Sigmoid colon (tissue), 4 donors: ENCODE results near the gene CBLIF.

Source experiments
- CTCF ChIP-seq, 4 experiments: fragments of 450-650 bp in 3 of 4; fragments of 200-600 bp in 1 of 4; IDR thresholded peaks; one replicate each; pipeline ENCODE4 v1.5.1; 2016 to 2019; ENCODE audit warnings: antibody characterized with exemption in 4 of 4, mild to moderate bottlenecking in 3 of 4, moderate library complexity in 2 of 4
- POLR2A ChIP-seq, 2 donors: fragments of 450-650 bp; IDR thresholded peaks; one replicate each; pipeline ENCODE4 v1.6.1; 2016; ENCODE audit warnings: antibody characterized with exemption in 2 of 2, mild to moderate bottlenecking in 2 of 2, moderate library complexity in 2 of 2
- POLR2AphosphoS5 ChIP-seq, 4 donors: sonication (generic); formaldehyde crosslinking; IDR thresholded peaks; one replicate each; pipeline ENCODE4 v1.6.1; 2017; ENCODE audit warnings: antibody characterized with exemption in 4 of 4

GRCh38 chr11:59875856-59876519, 30.7 kb upstream of the CBLIF start:
- no peak for TF ChIP-seq POLR2A (IDR thresholded peaks at IDR 0.05)
- TF ChIP-seq CTCF (IDR thresholded peaks at IDR 0.05) = no peak
- TF ChIP-seq POLR2AphosphoS5 (IDR thresholded peaks at IDR 0.05) = no peak
